Effector memory CD4-positive, alpha-beta T cell (primary cell): ENCODE data around the gene PAWR.

Source experiments
- DNase-seq, 3 donors: peaks; one replicate each; pipeline ENCODE4 v3.0.0-alpha.2; 2020
- H3K27ac ChIP-seq: 2 replicates; pipeline ENCODE4 v1.7.0; 2013; ENCODE audit warnings: mild to moderate bottlenecking, low read length, moderate library complexity; ENCODE audit not compliant: insufficient read depth, poor library complexity, severe bottlenecking
- H3K27me3 ChIP-seq: replicated peaks from 2 replicates; pipeline ENCODE4 v1.7.0; 2013; ENCODE audit warnings: mild to moderate bottlenecking, low read length; ENCODE audit not compliant: insufficient read depth, control insufficient read depth, poor library complexity, severe bottlenecking
- H3K36me3 ChIP-seq: 2 replicates; pipeline ENCODE4 v1.7.0; 2013; ENCODE audit warnings: mild to moderate bottlenecking, low read length, moderate library complexity; ENCODE audit not compliant: control insufficient read depth, insufficient read depth
- H3K4me1 ChIP-seq: 2 replicates; pipeline ENCODE4 v1.7.0; 2013; ENCODE audit warnings: low read length, mild to moderate bottlenecking; ENCODE audit not compliant: control insufficient read depth, insufficient read depth, poor library complexity, severe bottlenecking
- H3K4me3 ChIP-seq: 2 replicates; pipeline ENCODE4 v1.7.0; 2013; ENCODE audit warnings: low read length, low read depth, mild to moderate bottlenecking; ENCODE audit not compliant: insufficient read depth, poor library complexity, severe bottlenecking
- H3K9me3 ChIP-seq: 2 replicates; pipeline ENCODE4 v1.7.0; 2013; ENCODE audit warnings: mild to moderate bottlenecking, low read length, moderate library complexity; ENCODE audit not compliant: control insufficient read depth

Gene PAWR

DNA sequence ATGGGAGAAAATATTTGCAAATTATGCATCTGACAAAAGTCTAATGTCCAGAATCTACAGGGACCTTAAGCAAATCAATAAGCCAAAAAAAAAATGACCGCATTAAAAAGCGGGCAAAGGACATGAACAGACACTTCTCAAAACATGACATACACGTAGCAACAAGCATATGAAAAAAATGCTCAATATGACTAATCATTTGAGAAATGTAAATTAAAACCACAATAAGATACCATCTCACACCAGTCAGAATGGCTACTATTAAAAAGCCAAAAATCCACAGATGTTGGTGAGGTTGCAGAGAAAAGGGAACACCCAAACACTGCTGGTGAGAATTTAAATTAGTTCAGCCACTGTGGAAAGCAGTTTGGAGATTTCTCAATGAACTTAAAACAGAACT, 16.1 kb downstream of the PAWR start:
- DNase-seq, result no peak
- Histone ChIP-seq H3K9me3 (no peaks in the 10 kb centered on the region), H3K27ac (no peak overlapping the region), H3K27me3 (no peaks in the 10 kb centered on the region), H3K4me1 (no peaks in the 10 kb centered on the region), H3K36me3 (no peaks in the 10 kb centered on the region), H3K4me3 (no peak overlapping the region)

DNA sequence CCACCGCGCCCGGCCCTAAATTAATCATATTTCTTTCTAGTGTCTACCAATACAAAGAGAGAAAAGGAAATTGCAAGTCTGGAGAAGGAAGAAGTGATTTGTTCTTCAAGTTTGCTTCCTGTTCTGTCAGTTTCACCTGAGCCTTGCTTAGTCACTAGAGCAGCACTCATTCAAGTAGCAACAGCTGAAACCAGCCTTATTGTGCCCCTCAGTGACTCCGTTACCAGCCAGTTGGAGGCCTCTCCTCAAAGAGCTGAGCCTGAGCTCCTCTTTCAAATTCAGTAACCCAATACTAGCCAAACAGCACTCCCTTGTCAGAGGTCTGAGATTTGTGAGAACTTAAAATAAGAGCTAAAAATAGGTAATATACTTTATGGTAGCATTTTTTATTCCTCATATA, 17.4 kb downstream of the PAWR start:
- Histone ChIP-seq H3K4me1 (no peaks in the 10 kb centered on the region), H3K27ac (no peak overlapping the region), H3K36me3 (no peaks in the 10 kb centered on the region), H3K9me3 (no peaks in the 10 kb centered on the region), H3K27me3 (no peaks in the 10 kb centered on the region), H3K4me3 (no peak overlapping the region)
- DNase-seq, result no peak

DNA sequence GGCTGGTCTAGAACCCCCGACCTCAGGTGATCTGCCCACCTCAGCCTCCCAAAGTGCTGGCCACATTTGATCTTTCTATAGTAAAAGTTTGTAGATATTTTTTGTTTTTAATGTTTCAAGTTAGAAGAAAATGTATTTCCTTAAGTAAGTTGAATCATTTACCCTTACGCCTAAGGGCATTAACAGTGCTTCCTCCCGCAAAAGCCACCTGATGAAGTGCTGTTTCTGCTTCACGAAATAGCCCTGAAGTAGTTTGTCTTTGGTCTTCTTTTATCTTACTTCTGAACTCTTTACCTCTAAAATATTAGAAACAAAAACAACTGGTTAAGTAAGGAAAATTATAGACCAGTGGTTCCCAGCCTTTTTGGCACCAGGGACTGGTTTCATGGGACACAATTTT, 22.7 kb downstream of the PAWR start:
- no peaks in the 10 kb centered on the region for H3K27me3 ChIP-seq
- no peaks in the 10 kb centered on the region for H3K9me3 ChIP-seq
- DNase-seq, result no peak
- H3K36me3 ChIP-seq, result no peaks in the 10 kb centered on the region
- H3K27ac ChIP-seq, result no peak overlapping the region
- H3K4me3 ChIP-seq, result no peak overlapping the region
- no peaks in the 10 kb centered on the region for H3K4me1 ChIP-seq

DNA sequence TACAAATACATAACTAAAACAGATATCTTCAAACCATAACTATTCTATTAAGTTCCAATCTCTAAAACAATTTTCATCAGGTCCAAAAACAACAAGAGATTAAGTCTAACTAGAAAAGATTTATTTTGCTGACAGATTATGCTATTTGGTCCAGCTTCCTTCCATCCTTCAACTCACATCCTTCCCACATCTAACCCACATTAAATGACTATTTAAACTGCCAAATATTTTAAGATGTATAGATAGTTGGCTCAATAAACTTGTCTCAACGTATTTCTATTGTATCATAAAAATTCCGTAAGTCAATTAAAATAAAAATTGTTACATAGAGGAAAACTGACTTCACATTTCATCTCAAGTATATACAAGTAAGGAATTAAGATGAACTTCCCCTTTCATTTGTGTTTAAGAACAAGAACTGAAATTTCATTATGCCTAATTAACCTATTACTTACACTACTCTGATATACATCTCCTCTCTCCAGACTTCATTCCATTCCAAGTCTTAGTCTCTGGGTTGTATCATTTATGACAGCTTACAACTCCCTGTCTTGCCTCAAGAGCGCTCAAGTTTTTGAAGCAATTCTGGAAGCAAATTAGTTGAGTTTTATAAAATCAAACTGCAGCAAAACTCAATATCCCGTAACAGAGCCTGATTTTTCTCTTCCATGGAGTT, 25.4 kb downstream of the PAWR start:
- Histone ChIP-seq H3K36me3 (no peaks in the 10 kb centered on the region), H3K4me3 (no peak overlapping the region), H3K27me3 (no peaks in the 10 kb centered on the region), H3K27ac (no peak overlapping the region), H3K4me1 (no peaks in the 10 kb centered on the region), H3K9me3 (no peaks in the 10 kb centered on the region)
- no peak for DNase-seq

DNA sequence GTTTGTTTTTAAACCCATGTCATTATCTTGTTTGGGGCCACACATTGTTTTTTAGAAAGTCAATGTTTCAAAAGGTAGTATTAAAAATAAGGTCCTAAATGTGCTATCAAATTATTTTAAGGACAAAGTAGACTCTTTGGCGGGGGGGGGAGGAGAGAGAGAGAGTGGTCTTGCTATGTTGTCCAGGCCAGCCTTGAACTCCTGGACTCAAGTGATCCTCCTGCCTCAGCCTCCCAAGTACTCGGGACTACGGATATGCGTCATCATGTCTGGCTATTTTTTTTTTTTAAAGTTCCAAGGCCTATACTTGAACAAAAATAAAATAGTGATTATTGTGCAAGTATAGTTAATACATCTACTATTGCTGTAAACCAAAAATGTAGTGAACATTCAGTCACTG, 26.2 kb downstream of the PAWR start:
- H3K27me3 ChIP-seq, result no peaks in the 10 kb centered on the region
- H3K9me3 ChIP-seq, result no peaks in the 10 kb centered on the region
- H3K36me3 ChIP-seq, result no peaks in the 10 kb centered on the region
- H3K27ac ChIP-seq, result no peak overlapping the region
- no peaks in the 10 kb centered on the region for H3K4me1 ChIP-seq
- H3K4me3 ChIP-seq, result no peak overlapping the region
- no peak for DNase-seq

DNA sequence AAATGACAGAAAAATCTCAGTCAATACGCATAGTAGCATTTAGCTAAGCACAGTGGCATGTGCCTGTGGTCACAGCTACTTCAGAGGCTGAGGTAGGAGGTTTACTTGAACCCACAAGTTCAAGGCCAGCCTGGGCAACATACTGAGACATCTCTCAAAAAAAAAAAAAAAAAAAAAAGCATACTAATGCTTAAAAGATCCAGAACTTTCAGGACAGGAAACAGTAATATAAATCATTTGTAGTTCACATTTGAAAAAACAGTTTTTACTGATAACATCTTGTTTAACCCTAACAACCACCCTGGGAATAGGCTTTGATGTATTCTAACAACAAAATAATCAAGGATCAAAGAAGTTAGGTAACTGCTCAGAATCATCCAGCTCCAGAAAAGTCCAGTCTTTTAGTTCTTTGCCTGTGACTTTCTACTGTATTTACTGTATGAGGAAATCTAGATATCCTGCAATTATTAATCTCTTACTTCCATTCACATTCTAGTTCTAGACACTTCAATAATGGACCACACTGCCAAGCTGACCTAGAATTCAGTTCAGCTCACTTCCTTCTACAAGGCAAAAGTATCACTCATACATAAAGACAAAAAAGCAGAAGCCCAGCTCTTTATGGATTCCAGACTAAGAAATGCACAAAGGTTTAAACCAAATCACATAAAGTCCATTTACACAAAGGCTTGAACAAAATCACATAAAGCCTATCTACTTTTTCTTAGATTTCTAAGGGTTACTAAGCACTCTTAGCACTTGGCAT, 28.5 kb downstream of the PAWR start:
- no peak overlapping the region for H3K4me3 ChIP-seq
- DNase-seq, result no peak
- no peaks in the 10 kb centered on the region for H3K27me3 ChIP-seq
- no peaks in the 10 kb centered on the region for H3K9me3 ChIP-seq
- H3K36me3 ChIP-seq, result no peaks in the 10 kb centered on the region
- no peak overlapping the region for H3K27ac ChIP-seq
- H3K4me1 ChIP-seq, result no peaks in the 10 kb centered on the region

DNA sequence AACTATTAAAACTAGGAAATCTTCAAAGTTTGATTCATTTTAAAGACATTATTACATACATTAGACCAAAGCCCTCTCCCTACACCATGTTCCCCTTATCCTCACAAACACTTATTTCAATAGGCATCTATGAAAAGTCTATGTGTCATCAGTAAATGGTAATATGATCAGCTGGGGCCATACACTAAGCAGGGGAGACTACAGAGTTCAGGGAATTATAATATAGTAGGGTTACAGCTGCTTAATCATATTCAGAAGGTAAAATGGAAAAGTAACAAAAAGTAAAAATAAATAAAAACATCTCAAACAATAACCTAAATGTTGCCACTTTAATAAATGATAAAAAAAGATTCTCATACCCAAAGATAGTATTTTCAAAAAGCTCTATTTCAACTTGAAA, 29.1 kb downstream of the PAWR start:
- Histone ChIP-seq H3K4me3 (no peak overlapping the region), H3K27me3 (no peaks in the 10 kb centered on the region), H3K36me3 (no peaks in the 10 kb centered on the region), H3K9me3 (no peaks in the 10 kb centered on the region), H3K4me1 (no peaks in the 10 kb centered on the region), H3K27ac (no peak overlapping the region)
- no peak for DNase-seq

DNA sequence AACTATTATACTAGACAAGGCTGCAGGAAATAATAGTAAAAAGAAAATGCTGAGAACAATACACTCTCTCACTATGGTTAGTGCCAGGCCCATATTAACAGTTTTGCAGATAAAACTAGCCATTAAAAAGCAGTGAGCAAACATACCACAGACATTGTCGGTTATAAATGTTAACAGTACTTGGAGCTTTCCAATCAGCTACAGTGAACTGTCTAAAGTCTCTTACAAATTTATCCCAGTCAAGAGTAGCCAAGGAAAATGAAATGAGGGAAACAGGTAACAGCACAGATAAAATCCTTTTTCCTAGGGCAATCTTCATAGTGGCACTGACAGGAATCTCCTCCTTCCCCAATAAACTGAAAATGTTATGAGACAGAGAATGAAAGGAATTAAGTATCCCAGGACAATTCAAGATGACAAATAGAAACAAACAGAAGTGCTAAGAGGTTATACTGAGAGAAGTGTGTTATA, 30.8 kb downstream of the PAWR start:
- no peak for DNase-seq
- no peaks in the 10 kb centered on the region for H3K36me3 ChIP-seq
- no peaks in the 10 kb centered on the region for H3K27me3 ChIP-seq
- no peaks in the 10 kb centered on the region for H3K4me1 ChIP-seq
- H3K27ac ChIP-seq, result no peak overlapping the region
- no peak overlapping the region for H3K4me3 ChIP-seq
- no peaks in the 10 kb centered on the region for H3K9me3 ChIP-seq

DNA sequence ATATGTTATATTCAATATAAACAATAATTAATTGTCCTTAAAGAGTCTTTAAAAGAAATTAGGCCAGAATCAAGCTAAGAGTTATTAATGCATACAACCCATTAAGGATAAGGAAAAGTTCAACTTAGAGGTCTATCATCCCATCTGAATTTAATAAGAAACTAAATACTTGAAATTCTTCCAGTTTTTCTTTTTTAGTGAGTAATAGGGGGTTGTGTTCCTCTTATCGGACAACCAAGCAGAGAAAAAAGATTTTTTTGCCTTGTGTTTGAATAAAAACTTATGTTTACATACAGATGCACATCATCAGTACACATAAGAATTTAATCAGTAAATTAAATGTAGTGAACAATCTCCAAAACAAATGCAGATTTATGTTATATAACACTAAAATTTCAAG, 32.5 kb downstream of the PAWR start:
- Histone ChIP-seq H3K4me1 (no peaks in the 10 kb centered on the region), H3K27me3 (no peaks in the 10 kb centered on the region), H3K4me3 (no peak overlapping the region), H3K36me3 (no peaks in the 10 kb centered on the region), H3K27ac (no peak overlapping the region), H3K9me3 (no peaks in the 10 kb centered on the region)
- DNase-seq, result no peak

DNA sequence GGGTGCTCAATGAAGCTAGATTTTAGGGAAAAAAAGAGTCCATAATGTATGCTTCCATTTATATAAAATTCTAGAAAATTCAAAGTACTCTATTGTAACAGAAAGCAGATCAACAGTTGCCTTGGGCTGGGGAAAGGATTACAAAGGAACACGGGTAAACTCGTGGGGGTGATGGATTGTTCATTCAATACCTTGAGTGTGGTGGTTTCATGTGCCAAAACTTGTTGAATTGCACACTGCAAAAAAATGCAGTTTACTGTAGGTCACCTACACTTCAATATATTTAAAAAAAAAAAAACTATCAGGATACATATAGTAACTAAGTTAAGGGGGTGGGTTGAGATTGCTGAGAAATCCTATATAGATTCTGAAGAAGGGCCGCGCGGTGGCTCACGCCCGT, 33.6 kb downstream of the PAWR start:
- Histone ChIP-seq H3K4me3 (no peak overlapping the region), H3K27ac (no peak overlapping the region), H3K27me3 (no peaks in the 10 kb centered on the region), H3K4me1 (no peaks in the 10 kb centered on the region), H3K9me3 (no peaks in the 10 kb centered on the region), H3K36me3 (no peaks in the 10 kb centered on the region)
- DNase-seq, result no peak
